ENCODE results near the gene HNF1B.

HNF1B gene

GRCh38 chr17:37698911-37699255 lies 46.0 kb downstream of the HNF1B start:
- Histone ChIP-seq H3K27ac (no peak overlapping the region), H4K20me1 (ENCODE audit: insufficient read depth) (no peaks in the 10 kb centered on the region), H3K9ac (no peak overlapping the region), H3K27me3 (ENCODE audit: insufficient read depth, low read depth) (no peaks in the 10 kb centered on the region), H3K4me1 (ENCODE audit: low read depth, poor library complexity, severe bottlenecking) (no peaks in the 10 kb centered on the region), H3K4me2 (no peak overlapping the region), H2AFZ (ENCODE audit: low read depth) (no peak overlapping the region), H3K79me2 (ENCODE audit: insufficient read depth, low read depth) (no peaks in the 10 kb centered on the region), H3K4me3 (IDR thresholded peaks at IDR 0.05; ENCODE audit: insufficient read depth, low read depth, low read length) (no peak overlapping the region), H3K36me3 (ENCODE audit: insufficient read depth) (no peaks in the 10 kb centered on the region)
- no peak for TF ChIP-seq CTCF (conservative IDR thresholded peaks at IDR 0.05; ENCODE audit: low read depth, low read length)

GRCh38 chr17:37698132-37698910 lies 46.5 kb downstream of the HNF1B start:
- H3K4me1 ChIP-seq (ENCODE audit: low read depth, poor library complexity, severe bottlenecking) = no peaks in the 10 kb centered on the region
- no peak overlapping the region for H2AFZ ChIP-seq (ENCODE audit: low read depth)
- H3K27ac ChIP-seq = no peak overlapping the region
- no peaks in the 10 kb centered on the region for H3K27me3 ChIP-seq (ENCODE audit: insufficient read depth, low read depth)
- no peak overlapping the region for H3K4me3 ChIP-seq (IDR thresholded peaks at IDR 0.05; ENCODE audit: insufficient read depth, low read depth, low read length)
- no peak overlapping the region for H3K9ac ChIP-seq
- no peak for TF ChIP-seq CTCF (conservative IDR thresholded peaks at IDR 0.05; ENCODE audit: low read depth, low read length)
- H3K4me2 ChIP-seq = no peak overlapping the region
- H3K79me2 ChIP-seq (ENCODE audit: insufficient read depth, low read depth) = no peaks in the 10 kb centered on the region
- H4K20me1 ChIP-seq (ENCODE audit: insufficient read depth) = no peaks in the 10 kb centered on the region
- no peaks in the 10 kb centered on the region for H3K36me3 ChIP-seq (ENCODE audit: insufficient read depth)

- no peaks in the 10 kb centered on the region for H3K79me2 ChIP-seq (ENCODE audit: insufficient read depth, low read depth)
- no peaks in the 10 kb centered on the region for H3K4me1 ChIP-seq (ENCODE audit: low read depth, poor library complexity, severe bottlenecking)
- H3K4me2 ChIP-seq = no peak overlapping the region
- H3K36me3 ChIP-seq (ENCODE audit: insufficient read depth) = no peaks in the 10 kb centered on the region
- no peaks in the 10 kb centered on the region for H4K20me1 ChIP-seq (ENCODE audit: insufficient read depth)
- H2AFZ ChIP-seq (ENCODE audit: low read depth) = no peak overlapping the region
- no peak for TF ChIP-seq CTCF (conservative IDR thresholded peaks at IDR 0.05; ENCODE audit: low read depth, low read length)
- no peak overlapping the region for H3K27ac ChIP-seq
- no peak overlapping the region for H3K9ac ChIP-seq
- no peaks in the 10 kb centered on the region for H3K27me3 ChIP-seq (ENCODE audit: insufficient read depth, low read depth)
- no peak overlapping the region for H3K4me3 ChIP-seq (IDR thresholded peaks at IDR 0.05; ENCODE audit: insufficient read depth, low read depth, low read length)
These were observed 47.5 kb downstream of the HNF1B start for GRCh38 chr17:37697381-37697780.

- no peak overlapping the region for H3K4me2 ChIP-seq
- no peaks in the 10 kb centered on the region for H4K20me1 ChIP-seq (ENCODE audit: insufficient read depth)
- no peaks in the 10 kb centered on the region for H3K36me3 ChIP-seq (ENCODE audit: insufficient read depth)
- no peaks in the 10 kb centered on the region for H3K27me3 ChIP-seq (ENCODE audit: insufficient read depth, low read depth)
- no peak overlapping the region for H3K27ac ChIP-seq
- no peak for TF ChIP-seq CTCF (conservative IDR thresholded peaks at IDR 0.05; ENCODE audit: low read depth, low read length)
- H3K4me1 ChIP-seq (ENCODE audit: low read depth, poor library complexity, severe bottlenecking) = no peaks in the 10 kb centered on the region
- H2AFZ ChIP-seq (ENCODE audit: low read depth) = no peak overlapping the region
- H3K79me2 ChIP-seq (ENCODE audit: insufficient read depth, low read depth) = no peaks in the 10 kb centered on the region
- H3K4me3 ChIP-seq (IDR thresholded peaks at IDR 0.05; ENCODE audit: insufficient read depth, low read depth, low read length) = no peak overlapping the region
- no peak overlapping the region for H3K9ac ChIP-seq
These were observed 48.5 kb downstream of the HNF1B start for GRCh38 chr17:37696366-37696765.
